HCT116 (cell line): ENCODE measurements around the gene WDR90. TPM values are rescaled to one million over a fixed set of nuclear protein-coding genes. Genes with fewer than 3 reads are reported as not detected.

ENCODE experiments used
- ATAC-seq: fragments of 200-7000 bp; cut with Tn5 transposase; 2 replicates; pipeline ENCODE4 v1.9.1; 2020; ENCODE audit warnings: mild to moderate bottlenecking, moderate library complexity
- BruUV-seq: library from RNA; stranded (reverse); fragments of 400-500 nt; replicated peaks from 2 replicates; lab custom pipeline; 2021; lab: Mats Ljungman, UMichigan
- CTCF ChIA-PET: fragments of 300-600 bp; sonication (Branson Sonifier 250); formaldehyde crosslinking; loops from one replicate; lab custom pipeline; 2021; ENCODE audit warnings: antibody characterized with exemption; lab: Charles Lee
- POLR2A ChIA-PET: fragments of 300-600, 350-600 bp; sonication (Branson Sonifier 250); formaldehyde crosslinking; loops from one replicate; lab custom pipeline; 2021; ENCODE audit warnings: antibody characterized with exemption; lab: Charles Lee
- RAD21 ChIA-PET, 2 experiments: fragments of 300-600 bp; sonication (Branson Sonifier 250); formaldehyde crosslinking; loops; one replicate each; lab custom pipeline; 2023; ENCODE audit warnings: low total read pairs in 2 of 2; ENCODE audit not compliant: uncharacterized antibody in 2 of 2, unreplicated experiment in 2 of 2, low non-redundant PET in 1 of 2; lab: Charles Lee
- DNase-seq: peaks from one replicate; pipeline ENCODE4 v3.0.0-alpha.2; 2010; ENCODE audit warnings: low read depth, low spot score
- H2AFZ ChIP-seq: fragments of 200-600 bp; shearing (Covaris generic), sonication (generic); 2 replicates; pipeline ENCODE4 v1.6.1; 2017; ENCODE audit warnings: low read depth, mixed run types, mixed read lengths, antibody characterized with exemption, low read length; ENCODE audit not compliant: poor library complexity, severe bottlenecking
- H3K27ac ChIP-seq: 2 replicates; pipeline ENCODE4 v1.5.1; 2012; ENCODE audit warnings: low read depth, low read length
- H3K27me3 ChIP-seq: fragments of 200-600 bp; sonication (generic); 2 replicates; pipeline ENCODE4 v1.6.1; 2016; ENCODE audit warnings: mixed run types, low read length, mixed read lengths; ENCODE audit not compliant: insufficient read depth
- H3K36me3 ChIP-seq, 2 experiments: fragments of 200-500 bp in 1 of 2; fragments of 200-600 bp in 1 of 2; sonication (Bioruptor generic) in 1 of 2; sonication (generic) in 1 of 2; 2 replicates each; pipeline versions ENCODE4 v1.5.1 to v1.6.1; 2014 to 2016; ENCODE audit warnings: low read length in 2 of 2, inconsistent platforms in 1 of 2, mixed read lengths in 1 of 2, mixed run types in 1 of 2; ENCODE audit not compliant: insufficient read depth in 2 of 2, control insufficient read depth in 1 of 2
- H3K4me1 ChIP-seq, 2 experiments: fragments of 200-600 bp in 1 of 2; sonication (generic) in 1 of 2; 2 replicates each; pipeline versions ENCODE4 v1.5.1 to v1.6.1; 2012 to 2017; ENCODE audit warnings: low read length in 2 of 2, inconsistent platforms in 1 of 2, mild to moderate bottlenecking in 1 of 2, mixed read lengths in 1 of 2, mixed run types in 1 of 2, moderate library complexity in 1 of 2; ENCODE audit not compliant: insufficient read depth in 2 of 2, control insufficient read depth in 1 of 2
- H3K4me2 ChIP-seq: fragments of 200-600 bp; sonication (generic); 2 replicates; pipeline ENCODE4 v1.6.1; 2017; ENCODE audit warnings: mixed run types, low read length, mixed read lengths
- H3K4me3 ChIP-seq, 2 experiments: fragments of 200-600 bp in 1 of 2; sonication (generic) in 1 of 2; replicated peaks in 1 of 2; 2 replicates each; pipeline ENCODE4 v1.5.1; 2011 to 2016; ENCODE audit warnings: low read length in 2 of 2, control low read depth in 1 of 2, low read depth in 1 of 2, mild to moderate bottlenecking in 1 of 2, mixed read lengths in 1 of 2, mixed run types in 1 of 2
- H3K79me2 ChIP-seq: fragments of 200-600 bp; sonication (generic); 2 replicates; pipeline ENCODE4 v1.6.1; 2017; ENCODE audit warnings: mild to moderate bottlenecking, mixed run types, low read length, moderate library complexity, mixed read lengths; ENCODE audit not compliant: insufficient read depth
- H3K9ac ChIP-seq: fragments of 200-600 bp; sonication (generic); 2 replicates; pipeline ENCODE4 v1.6.1; 2016; ENCODE audit warnings: low read length, mixed read lengths
- H3K9me2 ChIP-seq: fragments of 200-600 bp; sonication (generic), shearing (Covaris generic); 2 replicates; pipeline ENCODE4 v1.6.1; 2017; ENCODE audit warnings: mixed run types, mild to moderate bottlenecking, moderate library complexity; ENCODE audit not compliant: insufficient read depth
- H3K9me3 ChIP-seq, 2 experiments: fragments of 200-500 bp in 1 of 2; fragments of 200-600 bp in 1 of 2; sonication (Bioruptor generic) in 1 of 2; sonication (generic) in 1 of 2; 2 replicates each; pipeline ENCODE4 v1.6.1; 2014 to 2017; ENCODE audit warnings: low read length in 2 of 2, mixed read lengths in 2 of 2, inconsistent platforms in 1 of 2, low read depth in 1 of 2, mild to moderate bottlenecking in 1 of 2, mixed run types in 1 of 2, moderate library complexity in 1 of 2; ENCODE audit not compliant: control insufficient read depth in 1 of 2, insufficient read depth in 1 of 2
- H4K20me1 ChIP-seq: fragments of 200-600 bp; sonication (generic), shearing (Covaris generic); 2 replicates; pipeline ENCODE4 v1.6.1; 2017; ENCODE audit warnings: mixed run types, mild to moderate bottlenecking, moderate library complexity; ENCODE audit not compliant: insufficient read depth
- CBX3 ChIP-seq: IDR thresholded peaks from 2 replicates; pipeline ENCODE4 v1.6.1; 2012; ENCODE audit warnings: low read depth
- CEBPB ChIP-seq: IDR thresholded peaks from 2 replicates; pipeline ENCODE4 v1.6.1; 2012; ENCODE audit warnings: low read depth
- EGR1 ChIP-seq: IDR thresholded peaks from 2 replicates; pipeline ENCODE4 v1.6.1; 2012; ENCODE audit warnings: low read depth
- EZH2 ChIP-seq: fragments of 200-600 bp; sonication (generic); IDR thresholded peaks from 2 replicates; pipeline ENCODE4 v1.6.1; 2017; ENCODE audit warnings: antibody characterized with exemption, mixed run types
- EZH2phosphoT487 ChIP-seq: fragments of 200-600 bp; IDR thresholded peaks from 2 replicates; pipeline ENCODE4 v1.6.1; 2018; ENCODE audit warnings: antibody characterized with exemption, borderline replicate concordance
- FOSL1 ChIP-seq: IDR thresholded peaks from 2 replicates; pipeline ENCODE4 v1.6.1; 2012; ENCODE audit warnings: low read depth
- JUND ChIP-seq: IDR thresholded peaks from 2 replicates; pipeline ENCODE4 v1.6.1; 2012
- MAX ChIP-seq: IDR thresholded peaks from 2 replicates; pipeline ENCODE4 v1.6.1; 2012
- POLR2A ChIP-seq: IDR thresholded peaks from 2 replicates; pipeline ENCODE4 v1.7.0; 2011; ENCODE audit warnings: borderline replicate concordance; ENCODE audit not compliant: insufficient read depth, insufficient read length; ENCODE audit errors: extremely low read depth
- POLR2AphosphoS5 ChIP-seq: IDR thresholded peaks from 2 replicates; pipeline ENCODE4 v1.6.1; 2011; ENCODE audit warnings: mild to moderate bottlenecking, low read depth, low read length, moderate library complexity
- RAD21 ChIP-seq: IDR thresholded peaks from 2 replicates; pipeline ENCODE4 v1.6.1; 2012; ENCODE audit warnings: low read depth, mild to moderate bottlenecking
- SIN3A ChIP-seq: IDR thresholded peaks from 2 replicates; pipeline ENCODE4 v1.6.1; 2012; ENCODE audit warnings: low read depth
- SRF ChIP-seq: IDR thresholded peaks from 2 replicates; pipeline ENCODE4 v1.6.1; 2012; ENCODE audit warnings: low read depth
- YY1 ChIP-seq: IDR thresholded peaks from 2 replicates; pipeline ENCODE4 v1.6.1; 2011; ENCODE audit warnings: low read length, low read depth, moderate library complexity, mild to moderate bottlenecking; ENCODE audit not compliant: insufficient replicate concordance; ENCODE audit errors: extremely low read depth
- ZBTB33 ChIP-seq: IDR thresholded peaks from 2 replicates; pipeline ENCODE4 v1.6.1; 2011; ENCODE audit warnings: mild to moderate bottlenecking, low read length, moderate library complexity; ENCODE audit not compliant: insufficient replicate concordance; ENCODE audit errors: extremely low read depth
- ZFX ChIP-seq: fragments of 450-650 bp; IDR thresholded peaks from 2 replicates; pipeline ENCODE4 v1.6.1; 2017
- ZNF274 ChIP-seq: fragments of 200-500 bp; sonication (Bioruptor generic); IDR thresholded peaks from 2 replicates; pipeline ENCODE4 v1.6.1; 2014; ENCODE audit warnings: mild to moderate bottlenecking, low read depth, low read length, inconsistent platforms
- intact Hi-C: fragments of 100-400 bp; cut with micrococcal nuclease; formaldehyde crosslinking; loops from 2 replicates; pipeline ENCODE4 v1.10.0; 2022
- total RNA-seq: library from RNA; stranded (reverse); gene quantifications from one replicate; pipeline ENCODE4 v1.2.1, GENCODE V29; 2021; ENCODE audit not compliant: unreplicated experiment

Gene WDR90
- total RNA-seq, 1 experiment from 2014 or later, result 73.7 TPM

- CTCF ChIA-PET, result no interaction called here
- no peaks in the 10 kb centered on the region for H3K9me3 ChIP-seq
- no peak for ATAC-seq
- no peaks in the 10 kb centered on the region for H3K27me3 ChIP-seq
- no peaks in the 10 kb centered on the region for H4K20me1 ChIP-seq
- H3K27ac ChIP-seq, result no peak overlapping the region
- H3K36me3 ChIP-seq, result no peaks in the 10 kb centered on the region
- POLR2A ChIA-PET, result no interaction called here
- no peak overlapping the region for H3K4me3 ChIP-seq
- DNase-seq, result no peak
- peaks cover 4% of the 10 kb centered on the region; the same call in 1 of the 2 replicates for H3K79me2 ChIP-seq
- intact Hi-C loops, result no loop called here
- RAD21 ChIA-PET, result no interaction called here
- no peaks in the 10 kb centered on the region for H3K4me1 ChIP-seq
- H2AFZ ChIP-seq, result no peak overlapping the region
- H3K9ac ChIP-seq, result no peak overlapping the region
- BruUV-seq, result no TSS peak
- H3K9me2 ChIP-seq, result no peaks in the 10 kb centered on the region
- TF ChIP-seq JUND, result no peak
- no peak for TF ChIP-seq POLR2AphosphoS5
- TF ChIP-seq EZH2, result no peak
- TF ChIP-seq SRF, result no peak
- TF ChIP-seq EGR1, result no peak
- TF ChIP-seq ZFX, result no peak
- TF ChIP-seq CBX3, result no peak
- no peak for TF ChIP-seq EZH2phosphoT487
- TF ChIP-seq YY1, result no peak
- TF ChIP-seq ZNF274, result no peak
- no peak for TF ChIP-seq SIN3A
- TF ChIP-seq RAD21, result no peak
- no peak for TF ChIP-seq ZBTB33
- TF ChIP-seq CEBPB, result no peak
- TF ChIP-seq MAX, result no peak
- TF ChIP-seq FOSL1, result no peak
- TF ChIP-seq POLR2A, result no peak
- TF ChIP-seq, all 23 proteins: peak for 0
- no peak overlapping the region for H3K4me2 ChIP-seq
Observed at GRCh38 chr16:606656-607307, 42.4 kb upstream of the WDR90 start.
